ENCODE measurements around the gene PCNX2.

PCNX2 gene

GRCh38 chr1:233268389-233269022 lies 27.0 kb downstream of the PCNX2 start:
- no peaks in the 10 kb centered on the region for H3K4me1 ChIP-seq (ENCODE audit: control insufficient read depth in 5 of 5, insufficient read depth in 5 of 5, low read length in 5 of 5)
- no peak overlapping the region for H3K9ac ChIP-seq (ENCODE audit: low read length in 5 of 5)
- no peaks in the 10 kb centered on the region for H3K9me3 ChIP-seq (ENCODE audit: control insufficient read depth in 5 of 5, low read length in 5 of 5)
- H3K4me3 ChIP-seq (ENCODE audit: low read depth in 1 of 5, low read length in 5 of 5), result no peak overlapping the region
- no peaks in the 10 kb centered on the region for H3K27me3 ChIP-seq (ENCODE audit: control insufficient read depth in 5 of 5, insufficient read depth in 4 of 5, low read length in 5 of 5)
- H3K27ac ChIP-seq (ENCODE audit: low read depth, low read length), result no peak overlapping the region
- no peaks in the 10 kb centered on the region for H3K36me3 ChIP-seq (ENCODE audit: control insufficient read depth in 5 of 5, insufficient read depth in 5 of 5, low read length in 5 of 5)

GRCh38 chr1:233261695-233262094 lies 33.8 kb downstream of the PCNX2 start:
- H3K27me3 ChIP-seq (ENCODE audit: control insufficient read depth in 5 of 5, insufficient read depth in 4 of 5, low read length in 5 of 5), result no peaks in the 10 kb centered on the region
- no peak overlapping the region for H3K4me3 ChIP-seq (ENCODE audit: low read depth in 1 of 5, low read length in 5 of 5)
- no peak overlapping the region for H3K9ac ChIP-seq (ENCODE audit: low read length in 5 of 5)
- H3K27ac ChIP-seq (ENCODE audit: low read depth, low read length), result no peak overlapping the region
- H3K36me3 ChIP-seq (ENCODE audit: control insufficient read depth in 5 of 5, insufficient read depth in 5 of 5, low read length in 5 of 5), result peaks cover 0 to 14% (median 12%) of the 10 kb centered on the region in 5 donors
- H3K9me3 ChIP-seq (ENCODE audit: control insufficient read depth in 5 of 5, low read length in 5 of 5), result no peaks in the 10 kb centered on the region
- H3K4me1 ChIP-seq (ENCODE audit: control insufficient read depth in 5 of 5, insufficient read depth in 5 of 5, low read length in 5 of 5), result no peaks in the 10 kb centered on the region

- Histone ChIP-seq H3K27me3 (ENCODE audit: control insufficient read depth in 5 of 5, insufficient read depth in 4 of 5, low read length in 5 of 5) (no peaks in the 10 kb centered on the region), H3K9me3 (ENCODE audit: control insufficient read depth in 5 of 5, low read length in 5 of 5) (no peaks in the 10 kb centered on the region), H3K4me3 (ENCODE audit: low read depth in 1 of 5, low read length in 5 of 5) (no peak overlapping the region), H3K27ac (ENCODE audit: low read depth, low read length) (no peak overlapping the region), H3K9ac (ENCODE audit: low read length in 5 of 5) (no peak overlapping the region), H3K4me1 (ENCODE audit: control insufficient read depth in 5 of 5, insufficient read depth in 5 of 5, low read length in 5 of 5) (no peaks in the 10 kb centered on the region), H3K36me3 (ENCODE audit: control insufficient read depth in 5 of 5, insufficient read depth in 5 of 5, low read length in 5 of 5) (peaks cover 0 to 14% (median 12%) of the 10 kb centered on the region in 5 donors)
Measured at GRCh38 chr1:233261206-233261605, 34.3 kb downstream of the PCNX2 start.

- Histone ChIP-seq H3K27me3 (ENCODE audit: control insufficient read depth in 5 of 5, insufficient read depth in 4 of 5, low read length in 5 of 5) (no peaks in the 10 kb centered on the region), H3K9me3 (ENCODE audit: control insufficient read depth in 5 of 5, low read length in 5 of 5) (no peaks in the 10 kb centered on the region), H3K27ac (ENCODE audit: low read depth, low read length) (no peak overlapping the region), H3K4me1 (ENCODE audit: control insufficient read depth in 5 of 5, insufficient read depth in 5 of 5, low read length in 5 of 5) (peaks cover 0 to 5% (median 0%) of the 10 kb centered on the region in 5 donors), H3K9ac (ENCODE audit: low read length in 5 of 5) (no peak overlapping the region), H3K36me3 (ENCODE audit: control insufficient read depth in 5 of 5, insufficient read depth in 5 of 5, low read length in 5 of 5) (peaks cover 0 to 14% (median 12%) of the 10 kb centered on the region in 5 donors), H3K4me3 (ENCODE audit: low read depth in 1 of 5, low read length in 5 of 5) (no peak overlapping the region)
Measured at GRCh38 chr1:233257786-233258185, 37.7 kb downstream of the PCNX2 start.

GRCh38 chr1:233256789-233257188 lies 38.7 kb downstream of the PCNX2 start:
- no peak overlapping the region for H3K27ac ChIP-seq (ENCODE audit: low read depth, low read length)
- H3K27me3 ChIP-seq (ENCODE audit: control insufficient read depth in 5 of 5, insufficient read depth in 4 of 5, low read length in 5 of 5), result no peaks in the 10 kb centered on the region
- H3K36me3 ChIP-seq (ENCODE audit: control insufficient read depth in 5 of 5, insufficient read depth in 5 of 5, low read length in 5 of 5), result peaks cover 0 to 14% (median 12%) of the 10 kb centered on the region in 5 donors
- no peak overlapping the region for H3K4me3 ChIP-seq (ENCODE audit: low read depth in 1 of 5, low read length in 5 of 5)
- no peaks in the 10 kb centered on the region for H3K9me3 ChIP-seq (ENCODE audit: control insufficient read depth in 5 of 5, low read length in 5 of 5)
- peaks cover 0 to 8% (median 3%) of the 10 kb centered on the region in 5 donors for H3K4me1 ChIP-seq (ENCODE audit: control insufficient read depth in 5 of 5, insufficient read depth in 5 of 5, low read length in 5 of 5)
- H3K9ac ChIP-seq (ENCODE audit: low read length in 5 of 5), result no peak overlapping the region

- Histone ChIP-seq H3K27me3 (ENCODE audit: control insufficient read depth in 5 of 5, insufficient read depth in 4 of 5, low read length in 5 of 5) (no peaks in the 10 kb centered on the region), H3K27ac (ENCODE audit: low read depth, low read length) (no peak overlapping the region), H3K36me3 (ENCODE audit: control insufficient read depth in 5 of 5, insufficient read depth in 5 of 5, low read length in 5 of 5) (peaks cover 0 to 14% (median 11%) of the 10 kb centered on the region in 5 donors), H3K9ac (ENCODE audit: low read length in 5 of 5) (no peak overlapping the region), H3K9me3 (ENCODE audit: control insufficient read depth in 5 of 5, low read length in 5 of 5) (no peaks in the 10 kb centered on the region), H3K4me1 (ENCODE audit: control insufficient read depth in 5 of 5, insufficient read depth in 5 of 5, low read length in 5 of 5) (peaks cover 0 to 8% (median 3%) of the 10 kb centered on the region in 5 donors), H3K4me3 (ENCODE audit: low read depth in 1 of 5, low read length in 5 of 5) (no peak overlapping the region)
Measured at GRCh38 chr1:233256191-233256590, 39.3 kb downstream of the PCNX2 start.

GRCh38 chr1:233255145-233255544 lies 40.4 kb downstream of the PCNX2 start:
- Histone ChIP-seq H3K9ac (ENCODE audit: low read length in 5 of 5) (no peak overlapping the region), H3K27ac (ENCODE audit: low read depth, low read length) (no peak overlapping the region), H3K27me3 (ENCODE audit: control insufficient read depth in 5 of 5, insufficient read depth in 4 of 5, low read length in 5 of 5) (no peaks in the 10 kb centered on the region), H3K9me3 (ENCODE audit: control insufficient read depth in 5 of 5, low read length in 5 of 5) (no peaks in the 10 kb centered on the region), H3K4me1 (ENCODE audit: control insufficient read depth in 5 of 5, insufficient read depth in 5 of 5, low read length in 5 of 5) (peaks cover 0 to 8% (median 3%) of the 10 kb centered on the region in 5 donors), H3K36me3 (ENCODE audit: control insufficient read depth in 5 of 5, insufficient read depth in 5 of 5, low read length in 5 of 5) (peaks cover 0 to 14% (median 11%) of the 10 kb centered on the region in 5 donors), H3K4me3 (ENCODE audit: low read depth in 1 of 5, low read length in 5 of 5) (no peak overlapping the region)

GRCh38 chr1:233253832-233254331 lies 41.6 kb downstream of the PCNX2 start:
- H3K27ac ChIP-seq (ENCODE audit: low read depth, low read length), result no peak overlapping the region
- no peak overlapping the region for H3K4me3 ChIP-seq (ENCODE audit: low read depth in 1 of 5, low read length in 5 of 5)
- peaks cover 0 to 8% (median 3%) of the 10 kb centered on the region in 5 donors for H3K4me1 ChIP-seq (ENCODE audit: control insufficient read depth in 5 of 5, insufficient read depth in 5 of 5, low read length in 5 of 5)
- peaks cover 0 to 13% (median 9%) of the 10 kb centered on the region in 5 donors for H3K36me3 ChIP-seq (ENCODE audit: control insufficient read depth in 5 of 5, insufficient read depth in 5 of 5, low read length in 5 of 5)
- H3K27me3 ChIP-seq (ENCODE audit: control insufficient read depth in 5 of 5, insufficient read depth in 4 of 5, low read length in 5 of 5), result no peaks in the 10 kb centered on the region
- H3K9me3 ChIP-seq (ENCODE audit: control insufficient read depth in 5 of 5, low read length in 5 of 5), result no peaks in the 10 kb centered on the region
- no peak overlapping the region for H3K9ac ChIP-seq (ENCODE audit: low read length in 5 of 5)

GRCh38 chr1:233253231-233253831 lies 42.2 kb downstream of the PCNX2 start:
- H3K9ac ChIP-seq (ENCODE audit: low read length in 5 of 5), result no peak overlapping the region
- no peak overlapping the region for H3K27ac ChIP-seq (ENCODE audit: low read depth, low read length)
- H3K4me1 ChIP-seq (ENCODE audit: control insufficient read depth in 5 of 5, insufficient read depth in 5 of 5, low read length in 5 of 5), result peaks cover 0 to 8% (median 3%) of the 10 kb centered on the region in 5 donors
- H3K9me3 ChIP-seq (ENCODE audit: control insufficient read depth in 5 of 5, low read length in 5 of 5), result no peaks in the 10 kb centered on the region
- peaks cover 0 to 8% (median 3%) of the 10 kb centered on the region in 5 donors for H3K36me3 ChIP-seq (ENCODE audit: control insufficient read depth in 5 of 5, insufficient read depth in 5 of 5, low read length in 5 of 5)
- no peak overlapping the region for H3K4me3 ChIP-seq (ENCODE audit: low read depth in 1 of 5, low read length in 5 of 5)
- no peaks in the 10 kb centered on the region for H3K27me3 ChIP-seq (ENCODE audit: control insufficient read depth in 5 of 5, insufficient read depth in 4 of 5, low read length in 5 of 5)

GRCh38 chr1:233252441-233252840 lies 43.1 kb downstream of the PCNX2 start:
- H3K27ac ChIP-seq (ENCODE audit: low read depth, low read length), result no peak overlapping the region
- H3K9ac ChIP-seq (ENCODE audit: low read length in 5 of 5), result no peak overlapping the region
- H3K4me3 ChIP-seq (ENCODE audit: low read depth in 1 of 5, low read length in 5 of 5), result no peak overlapping the region
- peaks cover 0 to 4% (median 0%) of the 10 kb centered on the region in 5 donors for H3K36me3 ChIP-seq (ENCODE audit: control insufficient read depth in 5 of 5, insufficient read depth in 5 of 5, low read length in 5 of 5)
- no peaks in the 10 kb centered on the region for H3K27me3 ChIP-seq (ENCODE audit: control insufficient read depth in 5 of 5, insufficient read depth in 4 of 5, low read length in 5 of 5)
- peaks cover 0 to 8% (median 3%) of the 10 kb centered on the region in 5 donors for H3K4me1 ChIP-seq (ENCODE audit: control insufficient read depth in 5 of 5, insufficient read depth in 5 of 5, low read length in 5 of 5)
- H3K9me3 ChIP-seq (ENCODE audit: control insufficient read depth in 5 of 5, low read length in 5 of 5), result no peaks in the 10 kb centered on the region

All from subcutaneous abdominal adipose tissue (tissue), 5 donors.